GM23248 (cell line): Measurements from ENCODE around the gene IL7R.

Experiments used
- EZH2 ChIP-seq: fragments of 200-600 bp; sonication (generic); IDR thresholded peaks from 2 replicates; pipeline ENCODE4 v1.6.1; 2018; ENCODE audit warnings: antibody characterized with exemption, mild to moderate bottlenecking; ENCODE audit not compliant: insufficient read depth, poor library complexity, severe bottlenecking
- EZH2phosphoT487 ChIP-seq: fragments of 200-600 bp; sonication (generic); IDR thresholded peaks from 2 replicates; pipeline ENCODE4 v1.6.1; 2018; ENCODE audit warnings: antibody characterized with exemption, moderate library complexity, mild to moderate bottlenecking, low read depth; ENCODE audit not compliant: insufficient read depth

DNA sequence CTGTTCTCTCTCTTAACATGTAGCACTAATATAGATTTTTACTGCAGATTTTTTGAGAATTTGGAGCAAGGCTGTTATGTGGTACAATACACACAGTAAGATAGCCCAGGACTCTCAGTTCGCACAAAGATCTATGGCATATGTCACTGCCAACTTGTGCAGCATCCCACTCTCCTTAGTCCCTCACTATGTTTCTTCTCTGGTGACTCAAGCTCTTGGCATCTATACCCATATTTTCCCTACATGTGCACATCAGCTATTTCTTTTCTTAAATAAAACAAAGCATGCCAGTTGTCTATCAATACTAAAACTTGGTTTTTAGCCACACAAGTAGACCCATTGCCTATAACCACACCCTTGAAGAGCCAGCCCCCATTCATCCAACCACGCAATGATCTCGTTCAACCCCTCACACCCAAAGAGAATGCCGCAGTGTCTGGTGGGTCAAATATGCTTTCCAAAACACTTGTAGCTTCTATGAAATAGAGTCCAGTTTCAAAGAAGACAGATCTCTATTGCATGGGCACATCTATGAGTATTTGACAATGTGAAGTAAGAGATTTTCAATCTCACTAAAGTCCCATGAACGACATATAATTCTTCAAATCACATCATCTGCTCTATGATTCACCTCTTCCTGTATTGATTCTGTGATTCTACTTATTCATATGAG is 18.2 kb upstream of the IL7R start:
- TF ChIP-seq EZH2 (no peak), EZH2phosphoT487 (no peak)
